ENCODE measurements around the gene ADGRG3. TPM values are rescaled to one million over a fixed set of nuclear protein-coding genes. Genes with fewer than 3 reads are reported as not detected.

The ADGRG3 gene
- total RNA-seq, 4 donors from 2014 or later, result 3.8 to 14.2 (median 8.2) TPM

- H3K27ac ChIP-seq, result no peak overlapping the region
- intact Hi-C loops (cut with DNase I), result loop anchor here (2.0 kb wide), 1 partner anchor 49 kb away; no protein-coding TSS in a partner anchor
- DNase-seq, result no peak
- WGBS, 2 donors, result 92 to 93% methylated on average over 6 of the region's 6 CpGs
- H3K27me3 ChIP-seq, result no peaks in the 10 kb centered on the region
- TF ChIP-seq POLR2A (IDR thresholded peaks at IDR 0.05) (no peak), CTCF (IDR thresholded peaks at IDR 0.05) (no peak)
- H3K4me1 ChIP-seq, result peaks cover 0 to 41% of the 10 kb centered on the region in 2 donors
- no peak overlapping the region for H3K4me3 ChIP-seq (replicated peaks in 1 of 3)
- no peaks in the 10 kb centered on the region for H3K9me3 ChIP-seq
- H3K36me3 ChIP-seq, result peaks cover 19 to 36% of the 10 kb centered on the region in 2 donors
Measured at GRCh38 chr16:57649443-57649751, 18.7 kb upstream of the ADGRG3 start.

- Histone ChIP-seq H3K4me1 (peaks cover 0 to 41% of the 10 kb centered on the region in 2 donors), H3K4me3 (replicated peaks in 1 of 3) (no peak overlapping the region), H3K27me3 (no peaks in the 10 kb centered on the region), H3K9me3 (no peaks in the 10 kb centered on the region), H3K36me3 (peaks cover 19 to 38% of the 10 kb centered on the region in 2 donors), H3K27ac (no peak overlapping the region)
- intact Hi-C loops (cut with DNase I), result loop anchor here (2.0 to 5.0 kb wide), 2 partner anchors 49 to 58 kb away; no protein-coding TSS in a partner anchor
- DNase-seq, result no peak
- TF ChIP-seq POLR2A (IDR thresholded peaks at IDR 0.05), result no peak
- no peak for TF ChIP-seq CTCF (IDR thresholded peaks at IDR 0.05)
- WGBS, 2 donors, result 86 to 89% methylated on average over 7 of the region's 7 CpGs
Measured at GRCh38 chr16:57649846-57650245, 18.3 kb upstream of the ADGRG3 start.

GRCh38 chr16:57651344-57652333, 16.5 kb upstream of the ADGRG3 start:
- TF ChIP-seq CTCF (IDR thresholded peaks at IDR 0.05), result no peak
- TF ChIP-seq POLR2A (IDR thresholded peaks at IDR 0.05), result no peak
- 87 to 92% methylated on average over 9 to 10 of the region's 10 CpGs for WGBS, 2 donors
- Histone ChIP-seq H3K27me3 (no peaks in the 10 kb centered on the region), H3K4me3 (replicated peaks in 1 of 3) (no peak overlapping the region), H3K9me3 (no peaks in the 10 kb centered on the region), H3K27ac (peak overlapping the region in 1 of 3 donors; percentile 17), H3K4me1 (peaks cover 0 to 23% of the 10 kb centered on the region in 2 donors), H3K36me3 (peaks cover 37 to 55% of the 10 kb centered on the region in 2 donors)
- DNase-seq, result no peak
- intact Hi-C loops (cut with DNase I), result loop anchor here (5.0 kb wide), 1 partner anchor 59 kb away; no protein-coding TSS in a partner anchor

- intact Hi-C loops (cut with DNase I), result loop anchor here (5.0 kb wide), 1 partner anchor 61 kb away; no protein-coding TSS in a partner anchor
Measured at GRCh38 chr16:57652695-57653471, 15.2 kb upstream of the ADGRG3 start.

More at GRCh38 chr16:57652695-57653471, 15.2 kb upstream of the ADGRG3 start:
- H3K27ac ChIP-seq, result peak overlapping the region in 1 of 3 donors; percentile 40
- H3K36me3 ChIP-seq, result peaks cover 45 to 67% of the 10 kb centered on the region in 2 donors
- H3K9me3 ChIP-seq, result no peaks in the 10 kb centered on the region
- DNase-seq, result no peak
- no peak for TF ChIP-seq CTCF (IDR thresholded peaks at IDR 0.05)
- no peak for TF ChIP-seq POLR2A (IDR thresholded peaks at IDR 0.05)
- peaks cover 0 to 10% of the 10 kb centered on the region in 2 donors for H3K4me1 ChIP-seq
- no peak overlapping the region for H3K4me3 ChIP-seq (replicated peaks in 1 of 3)
- H3K27me3 ChIP-seq, result no peaks in the 10 kb centered on the region
- WGBS, 2 donors, result 90 to 91% methylated on average over 10 to 23 of the region's 23 CpGs

Data from thyroid gland (tissue), 4 donors.